ENCODE results near the gene NFILZ. TPM values are rescaled to one million over a fixed set of nuclear protein-coding genes. Genes with fewer than 3 reads are reported as not detected.

NFILZ gene
- total RNA-seq, 1 donor: not detected

Other genes with a start within 250 kb of the NFILZ start
- 24.2 and 28.3 TPM in 2 replicates for gene RAB11B, start 240.3 kb upstream of the NFILZ start, total RNA-seq
- 69.8 and 72.5 TPM in 2 replicates for gene MARCHF2, start 217.3 kb upstream of the NFILZ start, total RNA-seq
- 37.7 and 39.4 TPM in 2 replicates for gene HNRNPM, start 185.7 kb upstream of the NFILZ start, total RNA-seq
- under 0.01 TPM in 1 of 2 replicates, not detected in the other for gene PRAM1, start 128.0 kb upstream of the NFILZ start, total RNA-seq
- 2.9 and 6.9 TPM in 2 replicates for gene ZNF414, start 116.5 kb upstream of the NFILZ start, total RNA-seq
- gene MYO1F, start 53.2 kb upstream of the NFILZ start, total RNA-seq: under 0.01 and 0.72 TPM in 2 replicates
- gene ADAMTS10, start 19.9 kb upstream of the NFILZ start, total RNA-seq: 49.6 and 56.3 TPM in 2 replicates
- gene ACTL9, start 68.2 kb downstream of the NFILZ start, total RNA-seq: not detected in 2 replicates
- gene OR2Z1, start 91.0 kb downstream of the NFILZ start, total RNA-seq: not detected in 2 replicates
- 23.6 and 24.6 TPM in 2 replicates for gene ZNF558, start 201.7 kb downstream of the NFILZ start, total RNA-seq
- not detected in 2 replicates for gene MBD3L1, start 201.7 kb downstream of the NFILZ start, total RNA-seq

Measured in osteoblast (primary cell).